H1 (cell line): Measurements from ENCODE around the gene MYCBP2.

Experiments used
- EZH2 ChIP-seq: fragments of 200-600 bp; sonication (generic); IDR thresholded peaks from 2 replicates; pipeline ENCODE4 v1.7.1; 2012; ENCODE audit warnings: low read depth, mild to moderate bottlenecking, moderate library complexity, low read length, inconsistent platforms; ENCODE audit not compliant: severe bottlenecking
- FOSL1 ChIP-seq: IDR thresholded peaks from 2 replicates; pipeline ENCODE4 v1.6.1; 2011; ENCODE audit warnings: mild to moderate bottlenecking, low read depth, low read length, moderate library complexity; ENCODE audit not compliant: insufficient read depth
- HDAC6 ChIP-seq: IDR thresholded peaks from one replicate; pipeline ENCODE4 v1.7.1; 2012; ENCODE audit warnings: low read depth, mild to moderate bottlenecking, inconsistent platforms, low read length, moderate library complexity
- POLR2AphosphoS5 ChIP-seq: IDR thresholded peaks from 2 replicates; pipeline ENCODE4 v1.6.1; 2011; ENCODE audit warnings: low read depth, low read length
- RXRA ChIP-seq: IDR thresholded peaks from 2 replicates; pipeline ENCODE4 v1.6.1; 2011; ENCODE audit warnings: low read depth, mild to moderate bottlenecking, low read length, moderate library complexity; ENCODE audit not compliant: insufficient read depth
- SIN3A ChIP-seq, 2 experiments: IDR thresholded peaks in 1 of 2; conservative IDR thresholded peaks in 1 of 2; 2 replicates each; pipeline ENCODE4 v1.6.1; 2011 to 2012; ENCODE audit warnings: low read length in 2 of 2, improper control_type of control experiment in 1 of 2, low read depth in 1 of 2, mild to moderate bottlenecking in 1 of 2
- SP1 ChIP-seq: IDR thresholded peaks from 2 replicates; pipeline ENCODE4 v1.6.1; 2011; ENCODE audit warnings: low read depth, low read length
- TEAD4 ChIP-seq: IDR thresholded peaks from 2 replicates; pipeline ENCODE4 v1.6.1; 2012; ENCODE audit warnings: low read depth, low read length, inconsistent platforms, mixed read lengths
- YY1 ChIP-seq: IDR thresholded peaks from 2 replicates; pipeline ENCODE4 v1.6.1; 2011; ENCODE audit warnings: low read depth, mild to moderate bottlenecking, low read length
- ZNF274 ChIP-seq: IDR thresholded peaks from 2 replicates; pipeline ENCODE4 v1.7.0; 2012; ENCODE audit warnings: low read length, borderline replicate concordance; ENCODE audit errors: extremely low read depth
- TF ChIP-seq, protein P1 (sequence below), 3 experiments: IDR thresholded peaks; 1 replicate in 2 of 3; 2 replicates in 1 of 3; pipeline versions ENCODE4 v1.5.1 to v1.6.1; 2011; ENCODE audit warnings: low read length in 3 of 3, mild to moderate bottlenecking in 3 of 3, inconsistent platforms in 2 of 3, low read depth in 1 of 3, moderate library complexity in 1 of 3; ENCODE audit not compliant: insufficient read depth in 1 of 3; ENCODE audit errors: control extremely low read depth in 1 of 3
- TF ChIP-seq, protein P2 (sequence below): IDR thresholded peaks from 2 replicates; pipeline ENCODE4 v1.6.1; 2011; ENCODE audit warnings: low read depth, mild to moderate bottlenecking, low read length; ENCODE audit not compliant: insufficient read depth
- TF ChIP-seq, protein P3 (sequence below): IDR thresholded peaks from 2 replicates; pipeline ENCODE4 v1.6.1; 2012; ENCODE audit warnings: low read length, inconsistent platforms

DNA sequence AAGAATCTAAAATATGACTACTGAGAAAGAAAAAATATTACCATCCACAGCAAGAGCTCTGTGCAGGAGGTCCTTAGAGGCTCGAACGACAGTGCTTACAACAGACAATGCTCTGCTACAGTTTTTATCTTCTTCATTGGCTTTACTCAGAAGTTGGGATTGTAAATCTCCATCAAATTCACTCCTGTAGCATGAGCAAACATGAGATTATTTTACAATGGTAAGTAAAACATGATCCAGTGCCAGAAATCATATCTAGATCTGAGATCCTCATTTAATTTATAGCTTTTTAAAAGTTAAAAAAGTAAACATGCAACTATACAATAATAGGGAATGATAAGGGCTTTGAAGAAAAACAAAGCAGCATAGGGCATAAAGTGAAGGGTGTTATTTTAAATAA lies 155.4 kb downstream of the MYCBP2 start:
- TF ChIP-seq, protein P1, sequence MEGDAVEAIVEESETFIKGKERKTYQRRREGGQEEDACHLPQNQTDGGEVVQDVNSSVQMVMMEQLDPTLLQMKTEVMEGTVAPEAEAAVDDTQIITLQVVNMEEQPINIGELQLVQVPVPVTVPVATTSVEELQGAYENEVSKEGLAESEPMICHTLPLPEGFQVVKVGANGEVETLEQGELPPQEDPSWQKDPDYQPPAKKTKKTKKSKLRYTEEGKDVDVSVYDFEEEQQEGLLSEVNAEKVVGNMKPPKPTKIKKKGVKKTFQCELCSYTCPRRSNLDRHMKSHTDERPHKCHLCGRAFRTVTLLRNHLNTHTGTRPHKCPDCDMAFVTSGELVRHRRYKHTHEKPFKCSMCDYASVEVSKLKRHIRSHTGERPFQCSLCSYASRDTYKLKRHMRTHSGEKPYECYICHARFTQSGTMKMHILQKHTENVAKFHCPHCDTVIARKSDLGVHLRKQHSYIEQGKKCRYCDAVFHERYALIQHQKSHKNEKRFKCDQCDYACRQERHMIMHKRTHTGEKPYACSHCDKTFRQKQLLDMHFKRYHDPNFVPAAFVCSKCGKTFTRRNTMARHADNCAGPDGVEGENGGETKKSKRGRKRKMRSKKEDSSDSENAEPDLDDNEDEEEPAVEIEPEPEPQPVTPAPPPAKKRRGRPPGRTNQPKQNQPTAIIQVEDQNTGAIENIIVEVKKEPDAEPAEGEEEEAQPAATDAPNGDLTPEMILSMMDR (IDR thresholded peaks at IDR 0.05; ENCODE audit: control extremely low read depth in 1 of 3, insufficient read depth in 1 of 3, low read depth in 1 of 3, low read length in 3 of 3): no peak
- TF ChIP-seq SIN3A (conservative IDR thresholded peaks at IDR 0.05 in 1 of 2, IDR thresholded peaks at IDR 0.05 in 1 of 2; ENCODE audit: low read depth in 1 of 2, low read length in 2 of 2) (no peak), TEAD4 (no peak), POLR2AphosphoS5 (no peak), EZH2 (no peak), HDAC6 (no peak), ZNF274 (no peak), FOSL1 (no peak), SP1 (no peak), RXRA (no peak), YY1 (no peak)
- TF ChIP-seq, protein P2, sequence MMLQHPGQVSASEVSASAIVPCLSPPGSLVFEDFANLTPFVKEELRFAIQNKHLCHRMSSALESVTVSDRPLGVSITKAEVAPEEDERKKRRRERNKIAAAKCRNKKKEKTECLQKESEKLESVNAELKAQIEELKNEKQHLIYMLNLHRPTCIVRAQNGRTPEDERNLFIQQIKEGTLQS: no peak
- TF ChIP-seq, protein P3, sequence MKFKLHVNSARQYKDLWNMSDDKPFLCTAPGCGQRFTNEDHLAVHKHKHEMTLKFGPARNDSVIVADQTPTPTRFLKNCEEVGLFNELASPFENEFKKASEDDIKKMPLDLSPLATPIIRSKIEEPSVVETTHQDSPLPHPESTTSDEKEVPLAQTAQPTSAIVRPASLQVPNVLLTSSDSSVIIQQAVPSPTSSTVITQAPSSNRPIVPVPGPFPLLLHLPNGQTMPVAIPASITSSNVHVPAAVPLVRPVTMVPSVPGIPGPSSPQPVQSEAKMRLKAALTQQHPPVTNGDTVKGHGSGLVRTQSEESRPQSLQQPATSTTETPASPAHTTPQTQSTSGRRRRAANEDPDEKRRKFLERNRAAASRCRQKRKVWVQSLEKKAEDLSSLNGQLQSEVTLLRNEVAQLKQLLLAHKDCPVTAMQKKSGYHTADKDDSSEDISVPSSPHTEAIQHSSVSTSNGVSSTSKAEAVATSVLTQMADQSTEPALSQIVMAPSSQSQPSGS: no peak
